ENCODE data around the gene IL16. TPM values are rescaled to one million over a fixed set of nuclear protein-coding genes. Genes with fewer than 3 reads are reported as not detected.

The IL16 gene
- total RNA-seq: not detected in 2 replicates

DNA sequence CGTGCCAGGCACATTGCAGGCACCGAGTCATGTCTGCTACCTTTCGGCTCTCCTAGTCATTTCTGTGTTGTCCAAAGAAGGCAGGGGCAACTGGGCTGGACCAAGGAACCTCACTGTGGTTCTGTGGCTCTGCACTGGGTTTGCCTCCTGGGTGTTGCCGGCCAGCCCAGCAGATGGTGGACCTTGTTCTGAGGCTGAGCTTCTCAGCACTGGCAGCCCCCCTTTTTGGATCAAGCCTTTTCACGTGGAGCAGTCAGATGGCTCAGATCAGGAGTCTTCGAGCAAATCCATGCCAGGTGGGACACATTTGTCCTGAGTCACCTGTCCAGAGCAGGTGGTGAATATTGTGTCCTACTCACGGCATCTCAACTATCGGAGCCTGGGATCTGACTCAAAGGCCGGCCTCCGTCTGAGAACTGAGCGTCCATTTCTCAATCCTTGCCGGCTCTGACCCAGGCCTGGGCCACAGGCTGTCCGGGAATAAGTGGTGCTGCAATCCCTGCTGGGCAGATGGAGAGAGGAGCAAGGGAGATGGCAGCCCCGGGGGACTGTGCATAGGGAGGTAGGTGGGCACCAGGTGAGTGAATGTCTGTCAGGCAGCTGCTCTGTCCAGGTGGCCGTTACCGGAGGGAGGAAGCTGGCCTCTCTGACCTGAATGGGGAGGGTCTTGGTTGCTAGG is at the start of gene IL16:
TSS of gene IL16 (plus strand) at position 304 of the 679 bp plus-strand sequence. CDS start 28,521 bp downstream, outside the sequence.

DNA sequence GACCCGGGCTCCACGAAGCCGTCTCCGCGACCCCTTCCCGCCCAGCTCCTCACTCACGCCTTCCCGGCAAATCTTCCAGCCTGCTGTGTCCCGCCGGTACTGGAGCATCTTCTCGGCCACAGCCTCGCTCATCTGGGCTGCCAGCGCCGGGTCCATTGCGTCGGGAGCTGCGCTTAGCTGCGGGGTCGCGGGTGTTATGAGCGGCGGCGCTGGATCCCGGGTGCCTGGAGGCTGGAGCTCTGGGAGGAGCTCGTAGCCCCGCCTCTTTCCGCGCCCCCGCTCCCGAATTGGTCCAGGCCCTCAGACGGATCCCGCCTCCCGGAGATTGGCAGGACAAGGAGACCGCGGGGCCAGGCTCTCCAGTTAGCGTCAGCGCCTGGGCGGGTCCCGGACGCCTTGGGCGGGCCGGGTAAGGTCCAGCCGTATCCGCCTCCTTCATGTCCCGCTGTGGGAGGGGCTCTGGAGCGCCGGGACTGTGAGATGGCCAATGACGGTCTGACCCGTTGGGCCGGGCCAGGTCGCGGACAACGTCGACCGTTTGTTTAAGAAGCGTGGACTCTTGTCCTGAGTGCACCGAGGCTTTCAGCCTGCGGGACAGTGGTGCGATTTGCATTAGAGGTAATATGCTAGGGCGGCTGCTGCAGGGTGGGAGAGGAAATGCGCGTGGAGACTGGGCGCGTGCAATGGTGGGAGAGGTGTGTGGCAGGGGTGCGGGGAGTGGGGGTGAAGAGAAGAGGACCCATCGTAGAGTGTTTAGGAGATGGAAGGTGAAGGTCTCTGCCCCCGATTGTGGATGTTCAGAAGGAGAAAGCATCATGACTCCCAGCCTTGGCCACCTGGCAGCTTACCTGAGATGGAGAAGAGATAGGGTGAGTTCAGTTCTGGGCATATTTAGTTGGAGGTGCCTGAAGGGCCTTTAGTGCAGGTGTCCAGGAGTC is 127.5 kb downstream of the IL16 start, which contains the start of gene STARD5:
TSS of gene STARD5 (minus strand) at position 198 of the 938 bp plus-strand sequence. CDS start at position 156, 42 bp downstream.

Other genes starting within 250 kb of the IL16 start
- gene MESD, start 207.1 kb upstream of the IL16 start, total RNA-seq: 22.7 and 28.3 TPM in 2 replicates
- 24.0 and 28.1 TPM in 2 replicates for gene TLNRD1, start 196.0 kb upstream of the IL16 start, total RNA-seq
- gene CFAP161, start 62.6 kb upstream of the IL16 start, total RNA-seq: not detected in 2 replicates
- 17.0 and 18.7 TPM in 2 replicates for gene STARD5, start 127.3 kb downstream of the IL16 start, total RNA-seq
- gene TMC3, start 177.3 kb downstream of the IL16 start, total RNA-seq: not detected in 2 replicates